Neuronal stem cell (in vitro differentiated cells): ENCODE results near the gene NEU4.

Experiments
- DNase-seq: peaks from one replicate; pipeline ENCODE4 v3.0.0-alpha.2; 2013; ENCODE audit warnings: low spot score
- H2AFZ ChIP-seq: one replicate; pipeline ENCODE4 v1.6.1; 2013; ENCODE audit warnings: mild to moderate bottlenecking, low read length, inconsistent platforms
- H2AK5ac ChIP-seq: 2 replicates; pipeline ENCODE4 v1.6.1; 2013; ENCODE audit warnings: low read depth, mild to moderate bottlenecking, inconsistent platforms, low read length, moderate library complexity, mixed read lengths
- H2BK120ac ChIP-seq: 2 replicates; pipeline ENCODE4 v1.6.1; 2013; ENCODE audit warnings: low read depth, mild to moderate bottlenecking, inconsistent platforms, low read length, moderate library complexity, mixed read lengths
- H2BK12ac ChIP-seq: one replicate; pipeline ENCODE4 v1.6.1; 2013; ENCODE audit warnings: low read length, inconsistent platforms
- H2BK15ac ChIP-seq: 2 replicates; pipeline ENCODE4 v1.6.1; 2013; ENCODE audit warnings: mild to moderate bottlenecking, low read length, inconsistent platforms, mixed read lengths
- H2BK5ac ChIP-seq: one replicate; pipeline ENCODE4 v1.6.1; 2013; ENCODE audit warnings: inconsistent platforms, mild to moderate bottlenecking, low read length, moderate library complexity
- H3K14ac ChIP-seq: one replicate; pipeline ENCODE4 v1.6.1; 2013; ENCODE audit warnings: low read length, inconsistent platforms
- H3K18ac ChIP-seq: 2 replicates; pipeline ENCODE4 v1.6.1; 2013; ENCODE audit warnings: low read length, inconsistent platforms
- H3K23ac ChIP-seq: 2 replicates; pipeline ENCODE4 v1.6.1; 2013; ENCODE audit warnings: low read depth, mild to moderate bottlenecking, mixed read lengths, low read length, inconsistent platforms; ENCODE audit not compliant: poor library complexity
- H3K27ac ChIP-seq: replicated peaks from 3 replicates; pipeline ENCODE4 v1.5.1; 2013; ENCODE audit warnings: low read length, inconsistent platforms
- H3K27me3 ChIP-seq, 3 experiments: 2 replicates each; pipeline ENCODE4 v1.6.1; 2013; ENCODE audit warnings: low read length in 3 of 3, mild to moderate bottlenecking in 2 of 3, inconsistent platforms in 1 of 3, low read depth in 1 of 3, mixed read lengths in 1 of 3, moderate library complexity in 1 of 3; ENCODE audit not compliant: control insufficient read depth in 3 of 3, insufficient read depth in 3 of 3
- H3K36me3 ChIP-seq, 2 donors: replicated peaks in 1 of 2; 2 replicates each; pipeline ENCODE4 v1.6.1; 2013; ENCODE audit warnings: low read length in 2 of 2; ENCODE audit not compliant: control insufficient read depth in 2 of 2, insufficient read depth in 2 of 2
- H3K4ac ChIP-seq: 2 replicates; pipeline ENCODE4 v1.6.1; 2013; ENCODE audit warnings: inconsistent platforms, mild to moderate bottlenecking, low read length, moderate library complexity
- H3K4me1 ChIP-seq, 2 donors: 1 replicate in 1 of 2; 2 replicates in 1 of 2; pipeline ENCODE4 v1.6.1; 2013; ENCODE audit warnings: low read length in 2 of 2, low read depth in 1 of 2; ENCODE audit not compliant: control insufficient read depth in 2 of 2, insufficient read depth in 1 of 2
- H3K4me2 ChIP-seq: one replicate; pipeline ENCODE4 v1.6.1; 2013; ENCODE audit warnings: mild to moderate bottlenecking, low read length, inconsistent platforms; ENCODE audit not compliant: insufficient read depth, poor library complexity, severe bottlenecking
- H3K4me3 ChIP-seq, 2 donors: 2 replicates each; pipeline ENCODE4 v1.5.1; 2013; ENCODE audit warnings: low read length in 2 of 2, mild to moderate bottlenecking in 2 of 2, inconsistent platforms in 1 of 2, moderate library complexity in 1 of 2
- H3K79me1 ChIP-seq: one replicate; pipeline ENCODE4 v1.6.1; 2013; ENCODE audit warnings: low read depth, mild to moderate bottlenecking, inconsistent platforms, low read length, moderate library complexity
- H3K9ac ChIP-seq: one replicate; pipeline ENCODE4 v1.6.1; 2013; ENCODE audit warnings: mild to moderate bottlenecking, low read depth, low read length, inconsistent platforms; ENCODE audit not compliant: poor library complexity
- H3K9me3 ChIP-seq, 2 donors: replicated peaks in 1 of 2; 2 replicates each; pipeline versions ENCODE3 to v1.6.1; 2013; ENCODE audit warnings: low read length in 2 of 2, mild to moderate bottlenecking in 2 of 2, inconsistent platforms in 1 of 2, low read depth in 1 of 2, mixed read lengths in 1 of 2, moderate library complexity in 1 of 2; ENCODE audit not compliant: control insufficient read depth in 2 of 2, insufficient read depth in 1 of 2
- H4K8ac ChIP-seq: one replicate; pipeline ENCODE4 v1.6.1; 2013; ENCODE audit warnings: low read depth, mild to moderate bottlenecking, inconsistent platforms, low read length, moderate library complexity
- H4K91ac ChIP-seq: one replicate; pipeline ENCODE4 v1.6.1; 2013; ENCODE audit warnings: low read length, low read depth, mild to moderate bottlenecking, inconsistent platforms; ENCODE audit not compliant: poor library complexity
- WGBS, 2 donors: extraction: QIAGEN DNeasy Blood & Tissue Kit; methylation state at CpG; one replicate each; pipeline ENCODE4 v1.1.7; 2013; ENCODE audit warnings: missing lambda C conversion rate in 2 of 2, mixed read lengths in 1 of 2; ENCODE audit not compliant: insufficient read length in 2 of 2, insufficient replicate concordance in 1 of 2; ENCODE audit errors: extremely low coverage in 2 of 2; 5-methylcytosine and 5-hydroxymethylcytosine counted together

The NEU4 gene

DNA sequence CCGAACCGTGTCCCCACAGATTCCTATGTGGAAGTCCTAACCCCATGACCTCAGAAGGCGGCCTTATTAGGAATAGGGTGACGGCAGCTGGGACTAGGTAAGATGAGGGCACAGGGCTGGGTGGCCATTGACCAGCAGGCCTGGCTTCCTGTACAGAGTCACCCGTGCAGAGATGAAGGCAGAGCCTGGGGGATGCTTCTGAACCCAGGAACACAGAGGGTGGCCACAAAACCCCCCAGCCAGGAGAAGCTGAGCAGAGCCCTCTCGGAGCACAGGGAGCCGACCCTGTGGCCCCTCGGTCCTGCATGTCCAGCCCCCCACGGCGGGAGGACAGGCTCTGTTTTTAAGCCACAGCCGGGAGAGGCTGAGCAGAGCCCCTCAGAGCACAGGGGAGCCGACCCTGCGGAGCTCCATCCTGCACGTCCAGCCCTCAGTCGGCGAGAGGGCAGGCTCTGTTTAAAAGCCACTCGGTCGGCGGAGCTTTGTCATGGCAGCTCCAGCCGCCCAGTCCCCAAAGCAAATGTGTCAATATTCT lies 47.0 kb downstream of the NEU4 start:
- H3K36me3 ChIP-seq: no peaks in the 10 kb centered on the region
- no peak overlapping the region for H3K23ac ChIP-seq
- H2BK120ac ChIP-seq: no peak overlapping the region
- no CpG with 5 or more reads among the region's 20 CpGs for WGBS, 2 donors
- no peak overlapping the region for H3K4me3 ChIP-seq
- no peak for DNase-seq
- H3K27ac ChIP-seq: no peak overlapping the region
- H2BK12ac ChIP-seq: no peak overlapping the region
- H2BK5ac ChIP-seq: no peak overlapping the region
- H3K27me3 ChIP-seq: peaks cover 0 to 24% (median 0%) of the 10 kb centered on the region in 3 experiments
- no peaks in the 10 kb centered on the region for H3K9me3 ChIP-seq
- no peak overlapping the region for H4K8ac ChIP-seq
- H2AK5ac ChIP-seq: no peak overlapping the region
- H3K9ac ChIP-seq: no peak overlapping the region
- no peak overlapping the region for H3K4ac ChIP-seq
- peak overlapping the region; percentile 67 for H3K18ac ChIP-seq
- peak overlapping the region; percentile 17 for H3K14ac ChIP-seq
- H2BK15ac ChIP-seq: no peak overlapping the region
- H3K79me1 ChIP-seq: no peaks in the 10 kb centered on the region
- H2AFZ ChIP-seq: no peak overlapping the region
- H3K4me1 ChIP-seq: peaks cover 0 to 8% of the 10 kb centered on the region in 2 donors
- H3K4me2 ChIP-seq: no peak overlapping the region
- no peak overlapping the region for H4K91ac ChIP-seq

DNA sequence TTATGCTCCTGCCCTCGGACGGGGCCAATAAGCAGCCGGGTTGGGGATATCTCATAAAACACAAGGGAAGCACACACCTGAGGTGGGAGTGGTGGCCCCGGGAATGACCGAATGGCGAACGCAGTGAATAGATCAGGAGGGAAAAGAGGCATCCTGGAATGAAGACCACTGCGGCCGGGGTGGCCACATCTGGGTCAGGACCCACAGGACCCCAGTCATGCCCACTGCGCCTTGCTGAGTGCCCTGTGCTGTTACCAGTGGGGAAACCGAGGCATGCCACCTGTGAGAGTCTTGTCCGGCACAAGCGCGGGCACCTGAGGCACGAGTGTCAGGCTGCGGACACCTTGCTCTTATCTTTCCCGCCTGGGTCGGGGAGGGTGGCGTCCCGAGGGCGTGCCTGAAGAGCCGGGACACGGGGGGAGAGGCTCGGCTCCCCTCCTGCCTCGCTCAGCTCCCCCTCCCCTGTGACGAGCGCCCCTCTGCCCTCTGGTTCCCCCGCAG lies 48.1 kb downstream of the NEU4 start:
- H2AFZ ChIP-seq: no peak overlapping the region
- no peak overlapping the region for H3K27ac ChIP-seq
- no peak overlapping the region for H2BK12ac ChIP-seq
- no peaks in the 10 kb centered on the region for H3K9me3 ChIP-seq
- DNase-seq: no peak
- no peak overlapping the region for H2BK120ac ChIP-seq
- peak overlapping the region; percentile 81 for H2AK5ac ChIP-seq
- H3K36me3 ChIP-seq: no peaks in the 10 kb centered on the region
- no peaks in the 10 kb centered on the region for H3K79me1 ChIP-seq
- peak overlapping the region; percentile 17 for H2BK15ac ChIP-seq
- H3K23ac ChIP-seq: no peak overlapping the region
- no peak overlapping the region for H4K91ac ChIP-seq
- H3K4ac ChIP-seq: no peak overlapping the region
- H3K18ac ChIP-seq: no peak overlapping the region
- H3K4me1 ChIP-seq: peaks cover 0 to 8% of the 10 kb centered on the region in 2 donors
- no CpG with 5 or more reads among the region's 28 CpGs for WGBS, 2 donors
- H3K27me3 ChIP-seq: peaks cover 0 to 24% (median 0%) of the 10 kb centered on the region in 3 experiments
- H3K14ac ChIP-seq: no peak overlapping the region
- H3K4me2 ChIP-seq: no peak overlapping the region
- H2BK5ac ChIP-seq: no peak overlapping the region
- H3K9ac ChIP-seq: no peak overlapping the region
- no peak overlapping the region for H4K8ac ChIP-seq
- H3K4me3 ChIP-seq: no peak overlapping the region

DNA sequence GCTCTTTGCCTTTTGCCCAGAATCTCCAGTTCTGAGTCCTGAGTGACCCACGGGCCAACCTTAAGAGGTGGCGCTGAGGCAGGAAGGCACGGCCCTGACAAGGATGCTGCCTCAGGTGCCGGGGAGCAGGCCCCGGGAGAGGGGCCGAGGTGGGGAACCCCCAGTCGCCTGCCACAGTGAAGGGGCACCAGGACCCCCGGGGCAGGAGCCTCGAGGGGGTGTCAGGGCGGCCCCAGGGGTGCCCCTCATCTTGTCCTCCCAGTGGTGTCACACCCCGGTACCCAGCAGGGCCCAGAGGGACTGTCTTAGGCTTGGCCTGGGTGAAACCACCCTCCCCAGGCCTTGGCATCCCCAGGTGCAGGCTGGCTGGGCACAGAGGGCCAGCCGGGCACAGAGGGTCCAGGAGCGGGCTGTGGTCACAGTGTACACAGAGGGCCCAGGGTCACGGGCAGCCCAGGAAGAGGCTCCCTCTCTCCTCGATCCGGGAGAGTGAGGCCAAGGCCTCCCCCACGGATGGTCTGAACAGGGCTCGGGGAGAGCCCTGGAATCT lies 48.7 kb downstream of the NEU4 start:
- Histone ChIP-seq H3K27me3 (peaks cover 0 to 22% (median 0%) of the 10 kb centered on the region in 3 experiments), H2BK5ac (no peak overlapping the region), H3K23ac (no peak overlapping the region), H3K4me2 (no peak overlapping the region), H3K4ac (no peak overlapping the region), H3K36me3 (no peaks in the 10 kb centered on the region), H3K9ac (no peak overlapping the region), H2BK12ac (no peak overlapping the region), H2AK5ac (peak overlapping the region; percentile 81), H2BK15ac (peak overlapping the region; percentile 17), H2AFZ (no peak overlapping the region), H3K14ac (no peak overlapping the region), H2BK120ac (no peak overlapping the region), H3K79me1 (no peaks in the 10 kb centered on the region), H4K91ac (no peak overlapping the region), H3K27ac (no peak overlapping the region), H3K4me3 (no peak overlapping the region), H3K9me3 (no peaks in the 10 kb centered on the region), H3K4me1 (peaks cover 0 to 4% of the 10 kb centered on the region in 2 donors), H3K18ac (peak overlapping the region; percentile 27), H4K8ac (no peak overlapping the region)
- WGBS, 2 donors: no CpG with 5 or more reads among the region's 18 CpGs
- DNase-seq: no peak

DNA sequence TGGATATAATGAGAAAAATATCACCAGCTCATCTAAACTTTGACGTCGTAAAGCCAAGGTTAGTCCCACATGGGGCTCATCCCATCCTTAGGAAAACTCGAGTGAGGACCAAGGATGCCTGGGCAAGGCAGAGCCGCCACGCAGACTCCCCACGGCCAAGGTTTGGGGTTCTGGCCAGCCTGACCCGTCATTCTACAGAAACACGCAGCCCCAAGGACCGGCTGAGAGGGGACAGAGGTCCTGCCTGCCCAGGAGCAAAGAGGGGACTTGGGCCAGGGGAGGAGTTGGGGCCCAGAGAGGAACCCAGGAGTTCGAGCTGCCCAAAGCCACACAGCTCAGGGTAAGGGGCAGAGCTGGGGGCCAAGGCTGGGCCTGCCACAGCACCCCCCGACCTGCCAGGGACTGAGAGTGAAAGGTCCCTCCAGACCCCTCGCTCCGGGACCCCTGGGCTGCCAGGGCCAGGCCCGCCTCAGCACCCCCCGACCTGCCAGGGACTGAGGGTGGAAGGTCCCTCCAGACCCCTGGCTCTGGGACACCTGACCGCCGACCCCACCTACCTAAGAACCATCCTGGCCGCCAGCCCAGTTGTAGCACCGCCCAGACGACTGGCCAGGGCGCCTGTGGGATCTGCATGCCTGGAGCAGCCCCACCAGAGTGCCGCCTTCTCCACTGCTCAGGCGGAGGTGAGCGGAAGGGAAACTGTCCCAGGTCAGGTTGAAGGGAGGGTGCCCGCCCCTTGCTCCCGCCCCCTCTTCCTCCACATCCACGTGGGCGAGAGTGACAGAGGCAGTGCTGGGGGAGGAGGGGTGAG lies 49.4 kb downstream of the NEU4 start, which contains the start of gene PDCD1:
Gene PDCD1 (minus strand): TSS at position 689 of the 811 bp plus-strand sequence. CDS start 56 bp downstream, at position 633.
- Histone ChIP-seq H2AK5ac (peak within 1 kb of the TSS; percentile 84), H2BK12ac (peak within 1 kb of the TSS; percentile 97), H3K4me3 (no peak within 1 kb of the TSS), H4K91ac (no peak within 1 kb of the TSS), H3K36me3 (no peaks in the 10 kb centered on the region), H2AFZ (no peak within 1 kb of the TSS), H3K4me1 (peaks cover 0 to 4% of the 10 kb centered on the region in 2 donors), H3K9me3 (no peaks in the 10 kb centered on the region), H3K9ac (peak within 1 kb of the TSS; percentile 44), H3K18ac (peak within 1 kb of the TSS; percentile 38), H3K23ac (peak within 1 kb of the TSS; percentile 91), H3K79me1 (no peaks in the 10 kb centered on the region), H3K27me3 (peaks cover 0 to 18% (median 2%) of the 10 kb centered on the region in 3 experiments), H3K4ac (no peak within 1 kb of the TSS), H4K8ac (no peak within 1 kb of the TSS), H3K27ac (no peak within 1 kb of the TSS), H2BK120ac (peak within 1 kb of the TSS; percentile 47), H2BK5ac (peak within 1 kb of the TSS; percentile 53), H3K14ac (peak within 1 kb of the TSS; percentile 63), H3K4me2 (no peak within 1 kb of the TSS), H2BK15ac (peak within 1 kb of the TSS; percentile 67)
- DNase-seq: no peak
- WGBS, 2 donors: no CpG with 5 or more reads among the region's 28 CpGs
